GM19328 (cell line): Measurements from ENCODE around the gene MAFB.

ENCODE experiments used
- ATAC-seq: cut with Tn5 transposase; IDR thresholded peaks from one replicate; pipeline ENCODE4 v1.9.1; 2021; ENCODE audit warnings: mild to moderate bottlenecking, moderate library complexity; ENCODE audit not compliant: unreplicated experiment

Gene MAFB

DNA sequence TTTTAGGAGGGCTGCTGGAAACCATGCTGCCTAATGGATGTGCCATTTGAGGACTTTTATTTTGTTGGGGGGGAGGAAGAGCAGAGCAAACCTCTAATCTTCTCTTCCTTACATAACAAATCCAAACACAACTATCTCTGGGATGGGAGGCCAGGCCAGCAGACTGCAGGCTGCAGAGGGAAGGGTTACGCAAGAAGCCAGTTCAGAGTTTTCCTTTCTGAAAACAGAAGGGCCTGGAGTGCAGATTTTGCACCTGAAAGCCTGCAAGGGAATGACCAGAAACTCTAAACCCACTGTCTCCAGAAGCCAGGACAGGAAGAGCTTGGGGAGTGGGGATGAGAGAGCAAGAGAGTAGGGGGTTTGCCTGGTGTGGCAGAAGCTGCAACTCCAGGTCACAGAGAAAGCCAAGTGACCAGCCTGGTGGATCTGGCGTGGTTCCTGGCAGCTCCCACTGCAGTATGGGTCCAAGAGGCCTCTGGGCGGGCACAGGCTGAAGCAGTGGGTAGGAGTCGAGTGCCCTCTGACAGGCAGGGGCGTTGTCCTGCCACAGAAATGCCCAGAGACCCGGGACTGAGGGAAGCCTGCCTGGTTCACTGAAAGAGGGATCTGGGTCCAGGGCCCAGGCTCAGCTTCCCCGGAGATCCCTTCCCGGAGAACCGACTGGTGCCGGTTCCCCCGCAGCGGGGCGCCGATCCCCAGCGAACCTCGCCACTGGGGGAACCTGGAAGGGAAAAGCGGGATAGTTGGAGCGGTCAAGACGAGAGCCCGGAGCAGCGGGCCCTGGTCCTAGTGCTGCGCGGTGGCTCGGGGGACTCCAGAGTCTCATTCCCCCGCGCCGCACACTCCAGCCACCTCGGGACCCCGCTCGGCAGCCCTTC, 6.7 kb downstream of the MAFB start:
- ATAC-seq = no peak

- ATAC-seq = no peak
Observed at GRCh38 chr20:40681684-40682083, 7.4 kb downstream of the MAFB start.

DNA sequence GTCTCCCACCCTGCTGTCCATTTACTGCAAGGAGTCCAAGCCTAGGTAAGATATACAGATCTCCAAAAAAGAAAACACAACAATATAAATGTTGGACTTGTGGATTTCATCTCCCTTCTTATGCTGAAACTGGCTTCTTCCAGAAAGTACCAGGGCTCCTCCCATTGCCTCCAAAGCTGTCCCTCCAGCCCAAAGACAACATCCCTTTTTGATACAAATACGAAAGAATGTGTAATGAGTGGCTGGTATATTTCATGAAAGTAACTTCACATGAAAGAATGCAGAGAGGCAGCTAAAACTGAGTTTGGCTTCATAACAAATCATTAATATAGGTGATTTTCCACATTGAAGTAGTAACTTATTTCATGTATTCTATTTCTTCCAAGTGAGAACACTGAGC, 7.9 kb downstream of the MAFB start:
- ATAC-seq = no peak

GRCh38 chr20:40680161-40680959, 8.7 kb downstream of the MAFB start:
- ATAC-seq = peak; percentile 75

DNA sequence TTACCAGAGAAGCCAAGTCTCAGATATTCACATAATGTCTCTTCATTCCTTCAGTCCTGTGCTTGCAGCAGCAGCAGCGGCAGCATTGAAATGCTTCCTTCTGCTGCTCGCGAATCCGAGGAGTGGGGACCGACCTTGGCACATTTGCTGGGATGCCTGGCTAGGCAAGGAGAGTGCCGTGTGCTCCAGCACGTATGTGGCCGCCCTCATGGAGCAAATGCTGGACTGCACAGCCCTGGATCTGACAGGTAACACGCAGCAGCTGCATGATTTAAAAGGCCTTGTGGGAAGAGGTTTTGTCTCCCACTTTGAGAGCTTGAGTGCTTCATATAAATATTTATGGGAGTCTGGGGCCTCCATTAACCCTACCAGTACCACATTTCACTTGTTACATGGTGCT, 9.9 kb downstream of the MAFB start:
- ATAC-seq = no peak

DNA sequence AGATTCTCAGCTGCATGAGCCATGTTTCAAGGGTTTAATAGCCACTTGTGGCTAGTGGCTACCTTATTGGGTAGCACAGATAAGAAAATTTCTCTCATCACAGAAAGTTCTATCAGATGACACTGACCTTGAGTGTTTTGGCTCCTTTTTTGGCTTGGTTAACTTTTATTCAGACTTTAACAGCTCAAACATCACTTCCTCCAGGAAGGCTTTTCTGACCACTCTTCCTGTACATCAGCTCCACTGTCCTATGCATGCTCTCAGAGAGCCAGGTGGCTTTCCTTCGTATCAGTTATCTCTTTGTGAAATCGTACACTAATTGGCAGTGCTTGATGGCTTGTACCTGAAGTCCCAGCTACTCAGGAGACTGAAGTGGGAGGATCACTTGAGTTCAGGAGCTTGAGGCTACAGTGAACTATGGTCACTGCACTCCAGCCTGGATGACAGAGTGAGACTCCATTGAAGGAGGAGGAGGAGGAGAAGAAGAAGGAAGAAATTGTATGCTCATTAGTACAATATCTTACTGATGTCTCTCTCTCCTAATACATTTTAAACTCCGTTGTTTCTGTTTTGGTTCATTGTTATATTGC, 10.7 kb downstream of the MAFB start:
- ATAC-seq = no peak

- no peak for ATAC-seq
Observed at GRCh38 chr20:40677343-40677924, 11.6 kb downstream of the MAFB start.

DNA sequence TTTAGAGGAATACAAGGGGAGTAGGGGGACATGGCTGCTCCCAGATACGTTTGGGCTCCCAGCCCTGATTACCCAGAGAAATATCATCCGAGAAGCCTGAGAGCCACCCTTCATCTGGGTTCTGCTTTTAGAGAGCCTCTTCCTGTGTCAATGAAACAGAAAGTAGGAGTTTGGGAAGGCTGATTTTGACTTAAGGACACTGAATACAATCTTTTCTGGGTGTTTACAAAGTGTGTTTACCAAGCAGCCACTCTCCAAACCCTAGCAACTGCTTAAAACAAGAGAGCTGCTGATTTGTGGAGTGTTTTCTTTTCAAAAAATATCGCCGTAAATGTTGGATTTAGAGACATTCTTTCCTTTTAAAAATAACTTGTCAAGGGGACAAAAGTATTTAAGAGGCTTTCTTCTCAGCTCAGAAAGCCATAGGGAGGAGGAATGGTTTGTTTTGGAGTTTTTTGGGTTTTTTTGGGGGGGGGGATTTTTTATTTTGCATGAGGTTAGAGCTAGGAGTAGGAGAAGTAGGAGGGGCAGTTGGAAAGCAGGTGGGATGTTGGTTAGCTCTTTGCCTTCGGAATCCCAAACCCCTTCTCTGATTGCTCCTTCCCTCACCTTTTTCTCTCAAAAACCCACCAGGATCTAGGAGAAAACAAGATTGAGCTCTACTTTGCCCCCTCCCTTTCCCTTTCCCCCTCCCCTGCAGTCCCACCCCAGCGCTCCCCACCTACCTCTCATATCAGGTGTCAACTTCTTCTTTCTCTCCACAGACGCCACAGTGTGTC, 12.4 kb downstream of the MAFB start:
- no peak for ATAC-seq

- ATAC-seq = no peak
Observed at GRCh38 chr20:40675599-40676221, 13.3 kb downstream of the MAFB start.

DNA sequence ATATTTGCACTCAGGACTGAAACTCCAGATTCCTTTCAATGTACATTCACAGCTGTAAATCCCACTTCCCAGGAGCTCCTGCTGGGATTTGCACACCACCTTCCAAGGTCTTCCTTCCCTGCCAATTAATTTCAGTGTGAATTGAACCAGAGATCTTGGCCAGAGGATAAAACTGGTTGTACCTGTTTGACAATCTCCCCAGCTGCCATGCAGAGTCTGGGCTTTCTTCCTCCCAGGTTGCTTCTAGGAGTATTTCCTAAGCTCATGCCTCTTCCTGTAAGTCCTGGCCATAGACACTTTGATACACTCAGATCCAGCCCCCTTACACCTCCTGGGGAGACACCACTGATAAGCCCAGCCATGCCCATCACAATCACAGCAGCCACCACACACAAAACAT, 15.6 kb downstream of the MAFB start:
- ATAC-seq = no peak

GRCh38 chr20:40672095-40672494, 16.9 kb downstream of the MAFB start:
- ATAC-seq = no peak

GRCh38 chr20:40670253-40670652, 18.8 kb downstream of the MAFB start:
- ATAC-seq = no peak

GRCh38 chr20:40669692-40670091, 19.3 kb downstream of the MAFB start:
- no peak for ATAC-seq

- ATAC-seq = no peak
Observed at GRCh38 chr20:40668449-40669228, 20.4 kb downstream of the MAFB start.

DNA sequence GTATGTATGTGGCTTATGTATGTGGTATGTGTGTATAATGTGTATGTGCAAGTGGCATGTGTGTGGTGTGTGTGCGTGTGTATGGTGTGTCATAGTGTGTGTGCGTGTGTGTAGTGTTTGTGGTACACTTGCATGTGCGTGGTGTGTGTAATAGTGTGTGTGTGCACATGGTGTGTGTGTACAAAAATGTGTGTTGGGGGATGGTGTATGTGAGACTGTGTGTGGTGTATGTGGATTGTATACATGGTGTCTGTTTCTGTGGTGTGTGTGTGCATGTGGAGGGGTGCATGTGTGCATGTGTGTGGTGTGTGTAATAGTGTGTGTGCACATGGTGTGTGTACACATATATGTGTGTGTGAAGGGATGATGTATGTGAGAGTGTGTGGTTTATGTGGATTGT, 21.5 kb downstream of the MAFB start:
- ATAC-seq = no peak

DNA sequence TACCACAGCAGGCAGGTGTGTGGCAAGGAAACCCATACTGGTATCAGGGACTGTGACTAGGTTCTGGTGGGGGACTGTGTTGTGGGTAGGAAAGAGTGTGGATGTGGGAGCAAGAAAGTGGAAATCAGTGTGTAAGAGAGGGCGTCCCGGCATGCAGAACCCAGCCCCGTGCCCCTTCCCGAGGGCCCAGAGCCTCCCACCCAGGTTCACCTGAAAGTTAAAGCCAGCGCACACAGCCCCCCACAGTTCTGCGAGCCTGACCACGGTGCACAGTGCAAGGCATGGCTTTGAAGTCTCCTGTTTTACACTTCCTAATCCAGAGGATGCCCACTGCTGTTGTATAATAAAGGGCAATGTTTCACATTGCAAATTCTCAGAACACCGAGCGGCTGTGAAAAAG, 22.7 kb downstream of the MAFB start:
- ATAC-seq = no peak

DNA sequence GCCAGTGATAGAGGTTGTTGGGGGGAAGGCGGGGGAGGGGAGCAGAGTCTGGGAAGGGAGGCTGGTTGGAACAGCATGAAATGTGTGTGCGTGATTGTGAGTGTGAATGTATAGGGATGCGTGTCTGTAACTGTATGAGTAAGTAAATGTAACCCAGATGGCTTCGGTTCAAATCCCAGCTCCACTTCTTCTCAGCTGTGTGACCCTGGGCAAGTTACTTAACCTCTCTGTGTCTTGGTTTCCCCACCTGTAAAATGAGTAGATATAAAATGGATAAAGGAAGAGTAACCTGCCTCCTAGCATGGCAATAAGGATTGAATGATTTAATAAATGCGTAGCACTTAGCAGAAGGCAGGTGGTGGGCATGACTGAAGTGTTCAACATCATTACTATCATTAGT, 24.1 kb downstream of the MAFB start:
- ATAC-seq = no peak

GRCh38 chr20:40663991-40664880, 24.8 kb downstream of the MAFB start:
- no peak for ATAC-seq
